GM18499 (cell line): ENCODE results near the gene ADRB2.

Experiments used
- ATAC-seq: cut with Tn5 transposase; IDR thresholded peaks from one replicate; pipeline ENCODE4 v1.9.1; 2021; ENCODE audit warnings: moderate number of reproducible peaks; ENCODE audit not compliant: insufficient read depth, unreplicated experiment

ADRB2 gene

GRCh38 chr5:148829734-148830133 is 3.3 kb downstream of the ADRB2 start:
- ATAC-seq: no peak

- ATAC-seq: no peak
These were observed 3.8 kb downstream of the ADRB2 start for GRCh38 chr5:148830211-148830610.

- peak; percentile 91 for ATAC-seq
These were observed 5.5 kb downstream of the ADRB2 start for GRCh38 chr5:148831590-148832565.

- ATAC-seq: no peak
These were observed 6.7 kb downstream of the ADRB2 start for GRCh38 chr5:148833122-148833521.

- no peak for ATAC-seq
These were observed 7.5 kb downstream of the ADRB2 start for GRCh38 chr5:148833925-148834324.

- ATAC-seq: no peak
These were observed 8.3 kb downstream of the ADRB2 start for GRCh38 chr5:148834689-148835088.

- no peak for ATAC-seq
These were observed 10.2 kb downstream of the ADRB2 start for GRCh38 chr5:148836272-148837250.

- no peak for ATAC-seq
These were observed 11.0 kb downstream of the ADRB2 start for GRCh38 chr5:148837383-148837782.

GRCh38 chr5:148838357-148838756 is 11.9 kb downstream of the ADRB2 start:
- no peak for ATAC-seq

GRCh38 chr5:148839960-148840359 is 13.5 kb downstream of the ADRB2 start:
- no peak for ATAC-seq

GRCh38 chr5:148840531-148840930 is 14.1 kb downstream of the ADRB2 start:
- ATAC-seq: no peak

GRCh38 chr5:148841519-148841918 is 15.1 kb downstream of the ADRB2 start:
- ATAC-seq: no peak

GRCh38 chr5:148842161-148842560 is 15.8 kb downstream of the ADRB2 start:
- ATAC-seq: no peak

- ATAC-seq: no peak
These were observed 17.3 kb downstream of the ADRB2 start for GRCh38 chr5:148843510-148844318.

GRCh38 chr5:148844433-148845280 is 18.2 kb downstream of the ADRB2 start:
- ATAC-seq: no peak

GRCh38 chr5:148846930-148847329 is 20.5 kb downstream of the ADRB2 start:
- no peak for ATAC-seq

GRCh38 chr5:148847456-148847855 is 21.0 kb downstream of the ADRB2 start:
- no peak for ATAC-seq

- no peak for ATAC-seq
These were observed 22.1 kb downstream of the ADRB2 start for GRCh38 chr5:148848393-148849031.

GRCh38 chr5:148849461-148849860 is 23.1 kb downstream of the ADRB2 start:
- no peak for ATAC-seq
